HL-60 (cell line): ENCODE measurements around the gene CSTF1.

ENCODE experiments used
- DNase-seq, 2 experiments: peaks; one replicate each; pipeline ENCODE4 v3.0.0-alpha.2; 2010 to 2020; ENCODE audit warnings: low read depth in 1 of 2, low spot score in 1 of 2
- H3K27ac ChIP-seq: fragments of 250-450 bp; sonication (Bioruptor Pico); replicated peaks from 2 replicates; pipeline ENCODE4 v1.5.1; 2020; ENCODE audit warnings: mild to moderate bottlenecking, moderate library complexity
- H3K27me3 ChIP-seq: fragments of 250-450 bp; sonication (Bioruptor Pico); 2 replicates; pipeline ENCODE4 v1.5.1; 2021; ENCODE audit warnings: mild to moderate bottlenecking, moderate library complexity; ENCODE audit not compliant: insufficient read depth, poor library complexity, severe bottlenecking
- H3K4me3 ChIP-seq: replicated peaks from 2 replicates; pipeline ENCODE4 v1.5.1; 2011; ENCODE audit warnings: mild to moderate bottlenecking, control low read depth, low read length; ENCODE audit not compliant: insufficient read depth
- CTCF ChIP-seq: IDR thresholded peaks from one replicate; pipeline ENCODE4 v1.5.1; 2011; ENCODE audit warnings: low read length, control low read depth, inconsistent platforms; ENCODE audit not compliant: insufficient read depth
- GABPA ChIP-seq: IDR thresholded peaks from 2 replicates; pipeline ENCODE4 v1.6.1; 2012; ENCODE audit warnings: low read depth
- POLR2AphosphoS5 ChIP-seq: IDR thresholded peaks from 2 replicates; pipeline ENCODE4 v1.6.1; 2012; ENCODE audit warnings: low read depth
- REST ChIP-seq: IDR thresholded peaks from 2 replicates; pipeline ENCODE4 v1.6.1; 2012; ENCODE audit warnings: low read depth; ENCODE audit not compliant: insufficient replicate concordance
- SPI1 ChIP-seq: IDR thresholded peaks from 2 replicates; pipeline ENCODE4 v1.6.1; 2012; ENCODE audit warnings: low read depth, mild to moderate bottlenecking, borderline replicate concordance

Gene CSTF1

GRCh38 chr20:56383334-56383733 is 9.1 kb upstream of the CSTF1 start:
- TF ChIP-seq GABPA: no peak
- TF ChIP-seq CTCF: no peak
- TF ChIP-seq REST: no peak
- TF ChIP-seq POLR2AphosphoS5: no peak
- TF ChIP-seq SPI1: no peak
- H3K27me3 ChIP-seq: no peaks in the 10 kb centered on the region
- DNase-seq: no peak
- no peak overlapping the region for H3K27ac ChIP-seq
- H3K4me3 ChIP-seq: no peak overlapping the region

- no peak for TF ChIP-seq GABPA
- DNase-seq: no peak
- Histone ChIP-seq H3K27me3 (no peaks in the 10 kb centered on the region), H3K4me3 (no peak overlapping the region), H3K27ac (no peak overlapping the region)
These were observed 7.3 kb upstream of the CSTF1 start for GRCh38 chr20:56385130-56385529.

GRCh38 chr20:56386219-56386618 is 6.2 kb upstream of the CSTF1 start:
- H3K4me3 ChIP-seq: no peak overlapping the region
- H3K27me3 ChIP-seq: no peaks in the 10 kb centered on the region
- no peak for DNase-seq
- TF ChIP-seq REST (no peak), GABPA (no peak)
- H3K27ac ChIP-seq: no peak overlapping the region

GRCh38 chr20:56388882-56389281 is 3.6 kb upstream of the CSTF1 start:
- Histone ChIP-seq H3K27ac (no peak overlapping the region), H3K27me3 (no peaks in the 10 kb centered on the region), H3K4me3 (no peak overlapping the region)
- TF ChIP-seq CTCF: no peak
- TF ChIP-seq REST: no peak
- no peak for TF ChIP-seq GABPA
- DNase-seq: no peak
